MM.1S (cell line): ENCODE data around the gene FOXL1.

Source experiments
- CTCF ChIP-seq: fragments of 300-600 bp; sonication (generic); IDR thresholded peaks from 2 replicates; pipeline ENCODE4 v1.5.1; 2016; ENCODE audit warnings: antibody characterized with exemption, low read length, mixed read lengths
- EZH2 ChIP-seq: fragments of 300-600 bp; sonication (generic); optimal IDR thresholded peaks from 2 replicates; pipeline ENCODE3; 2017; ENCODE audit warnings: low read depth, mild to moderate bottlenecking, antibody characterized with exemption, low read length, mixed read lengths
- EZH2phosphoT487 ChIP-seq: fragments of 300-600 bp; sonication (generic); IDR thresholded peaks from 2 replicates; pipeline ENCODE4 v1.6.1; 2018; ENCODE audit warnings: antibody characterized with exemption, low read length

DNA sequence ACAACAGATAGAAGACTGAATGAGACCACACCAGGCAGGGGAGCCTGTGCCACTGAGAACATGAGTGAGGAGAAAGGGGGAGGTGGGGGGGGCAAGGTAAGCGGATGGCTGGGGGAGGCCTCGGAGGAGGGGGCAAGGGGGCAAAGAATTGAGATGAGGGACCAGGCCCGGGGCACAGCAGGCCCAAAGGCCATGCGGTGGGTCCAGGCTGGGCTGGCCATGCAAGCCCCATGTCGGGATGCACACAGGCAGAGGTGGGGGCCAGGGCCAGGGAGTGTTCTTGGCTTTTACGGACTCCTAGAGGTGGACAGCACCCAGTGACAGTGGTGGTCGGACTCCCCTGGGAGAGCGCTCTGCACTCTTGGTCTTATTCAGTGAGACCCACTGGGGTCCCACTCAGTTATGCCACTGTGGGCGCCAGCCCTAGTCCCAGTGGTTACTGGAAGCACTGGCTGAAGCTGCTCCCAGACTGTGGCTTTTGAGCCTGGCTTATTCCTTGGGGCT is 18.5 kb upstream of the FOXL1 start:
- TF ChIP-seq CTCF (no peak), EZH2phosphoT487 (no peak), EZH2 (no peak)
